MM.1S (cell line): ENCODE measurements around the gene PTPRH.
"Not testable (repeated sequence)": the region's sequence is repeated elsewhere in the genome, so short reads cannot be mapped to it uniquely, and the experiment has no call there.

Source experiments
- DNase-seq: peaks from one replicate; pipeline ENCODE4 v3.0.0-alpha.2; 2015
- H2AFZ ChIP-seq: fragments of 300-600 bp; sonication (generic); 2 replicates; pipeline ENCODE4 v1.6.0; 2016; ENCODE audit warnings: antibody characterized with exemption, low read length
- H3F3A ChIP-seq: fragments of 300-600 bp; sonication (generic); 2 replicates; pipeline ENCODE4 v1.6.1; 2016; ENCODE audit warnings: mild to moderate bottlenecking, antibody characterized with exemption, low read length, moderate library complexity, mixed read lengths; ENCODE audit not compliant: insufficient read depth
- H3K27ac ChIP-seq: fragments of 300-600 bp; sonication (generic); 2 replicates; pipeline ENCODE4 v1.5.1; 2016; ENCODE audit warnings: mild to moderate bottlenecking, low read length
- H3K27me3 ChIP-seq: fragments of 300-600 bp; sonication (generic); replicated peaks from 2 replicates; pipeline ENCODE4 v1.6.0; 2016; ENCODE audit warnings: low read length; ENCODE audit not compliant: insufficient read depth
- H3K36me3 ChIP-seq: fragments of 300-600 bp; sonication (generic); replicated peaks from 2 replicates; pipeline ENCODE4 v1.6.1; 2016; ENCODE audit warnings: mild to moderate bottlenecking, low read length, mixed read lengths; ENCODE audit not compliant: insufficient read depth
- H3K4me1 ChIP-seq: fragments of 300-600 bp; sonication (generic); 2 replicates; pipeline ENCODE4 v1.6.1; 2016; ENCODE audit warnings: low read length, mixed read lengths
- H3K4me2 ChIP-seq: fragments of 300-600 bp; sonication (generic); 2 replicates; pipeline ENCODE4 v1.6.0; 2016; ENCODE audit warnings: low read depth, low read length
- H3K4me3 ChIP-seq: fragments of 300-600 bp; sonication (generic); 2 replicates; pipeline ENCODE4 v1.5.1; 2016; ENCODE audit warnings: low read length, mixed read lengths
- H3K79me2 ChIP-seq: fragments of 300-600 bp; sonication (generic); 2 replicates; pipeline ENCODE4 v1.6.1; 2016; ENCODE audit warnings: mixed run types, low read length, mixed read lengths
- H3K9ac ChIP-seq: fragments of 300-600 bp; sonication (generic); 2 replicates; pipeline ENCODE4 v1.6.1; 2016; ENCODE audit warnings: low read length, mixed read lengths
- H3K9me2 ChIP-seq: fragments of 300-600 bp; sonication (generic); replicated peaks from 2 replicates; pipeline ENCODE4 v1.6.1; 2016; ENCODE audit warnings: mild to moderate bottlenecking, low read length, mixed read lengths; ENCODE audit not compliant: insufficient read depth
- H3K9me3 ChIP-seq: fragments of 300-600 bp; sonication (generic); replicated peaks from 2 replicates; pipeline ENCODE4 v1.6.1; 2016; ENCODE audit warnings: mild to moderate bottlenecking, low read length, mixed read lengths; ENCODE audit not compliant: insufficient read depth
- H4K20me1 ChIP-seq: fragments of 300-600 bp; sonication (generic); 2 replicates; pipeline ENCODE4 v1.6.1; 2016; ENCODE audit warnings: mild to moderate bottlenecking, low read length, moderate library complexity, mixed read lengths; ENCODE audit not compliant: insufficient read depth
- CTCF ChIP-seq: fragments of 300-600 bp; sonication (generic); IDR thresholded peaks from 2 replicates; pipeline ENCODE4 v1.5.1; 2016; ENCODE audit warnings: antibody characterized with exemption, low read length, mixed read lengths
- EZH2 ChIP-seq: fragments of 300-600 bp; sonication (generic); optimal IDR thresholded peaks from 2 replicates; pipeline ENCODE3; 2017; ENCODE audit warnings: low read depth, mild to moderate bottlenecking, antibody characterized with exemption, low read length, mixed read lengths
- EZH2phosphoT487 ChIP-seq: fragments of 300-600 bp; sonication (generic); IDR thresholded peaks from 2 replicates; pipeline ENCODE4 v1.6.1; 2018; ENCODE audit warnings: antibody characterized with exemption, low read length

Gene PTPRH

GRCh38 chr19:55156202-55157063 is 52.9 kb downstream of the PTPRH start:
- Histone ChIP-seq H3K27me3 (peaks cover 32% of the 10 kb centered on the region), H3K4me2 (no peak overlapping the region), H3K4me3 (no peak overlapping the region), H3K9me2 (no peaks in the 10 kb centered on the region), H3K36me3 (no peaks in the 10 kb centered on the region), H3K79me2 (no peaks in the 10 kb centered on the region), H3K9ac (no peak overlapping the region), H3F3A (no peaks in the 10 kb centered on the region), H3K4me1 (no peaks in the 10 kb centered on the region), H3K27ac (no peak overlapping the region), H2AFZ (no peak overlapping the region), H4K20me1 (no peaks in the 10 kb centered on the region), H3K9me3 (no peaks in the 10 kb centered on the region)
- no peak for TF ChIP-seq EZH2phosphoT487
- TF ChIP-seq EZH2: no peak
- TF ChIP-seq CTCF: no peak
- no peak for DNase-seq

GRCh38 chr19:55155784-55156183 is 53.5 kb downstream of the PTPRH start:
- H3K79me2 ChIP-seq, H2AFZ ChIP-seq, H3K27ac ChIP-seq, H3K4me2 ChIP-seq, H3K4me1 ChIP-seq, H3K36me3 ChIP-seq, DNase-seq, H4K20me1 ChIP-seq, H3K9me3 ChIP-seq, H3K4me3 ChIP-seq, H3K9me2 ChIP-seq, H3K9ac ChIP-seq, H3F3A ChIP-seq: not testable (repeated sequence)
- H3K27me3 ChIP-seq: peaks cover 34% of the 10 kb centered on the region

GRCh38 chr19:55153652-55154264 is 55.5 kb downstream of the PTPRH start:
- Histone ChIP-seq H3K36me3 (no peaks in the 10 kb centered on the region), H3F3A (no peaks in the 10 kb centered on the region), H3K4me2 (no peak overlapping the region), H3K4me3 (no peak overlapping the region), H3K9ac (no peak overlapping the region), H3K4me1 (no peaks in the 10 kb centered on the region), H3K79me2 (no peaks in the 10 kb centered on the region), H3K27me3 (peaks cover 37% of the 10 kb centered on the region), H2AFZ (no peak overlapping the region), H3K9me3 (no peaks in the 10 kb centered on the region), H3K9me2 (no peaks in the 10 kb centered on the region), H4K20me1 (no peaks in the 10 kb centered on the region), H3K27ac (no peak overlapping the region)
- DNase-seq: no peak
- no peak for TF ChIP-seq CTCF
- no peak for TF ChIP-seq EZH2
- no peak for TF ChIP-seq EZH2phosphoT487

GRCh38 chr19:55152017-55152416 is 57.3 kb downstream of the PTPRH start:
- H3K79me2 ChIP-seq: no peaks in the 10 kb centered on the region
- TF ChIP-seq EZH2: no peak
- DNase-seq: no peak
- H3K9me2 ChIP-seq: no peaks in the 10 kb centered on the region
- H3K4me3 ChIP-seq: no peak overlapping the region
- peaks cover 40% of the 10 kb centered on the region for H3K27me3 ChIP-seq
- no peaks in the 10 kb centered on the region for H3F3A ChIP-seq
- H3K9me3 ChIP-seq: no peaks in the 10 kb centered on the region
- H4K20me1 ChIP-seq: no peaks in the 10 kb centered on the region
- H2AFZ ChIP-seq: no peak overlapping the region
- no peak overlapping the region for H3K9ac ChIP-seq
- H3K4me1 ChIP-seq: no peaks in the 10 kb centered on the region
- H3K36me3 ChIP-seq: no peaks in the 10 kb centered on the region
- no peak overlapping the region for H3K27ac ChIP-seq
- H3K4me2 ChIP-seq: no peak overlapping the region
